Left colon (tissue), 2 donors: Measurements from ENCODE around the gene COX8A. TPM values are rescaled to one million over a fixed set of nuclear protein-coding genes. Genes with fewer than 3 reads are reported as not detected.
"Not testable (repeated sequence)": the region's sequence is repeated elsewhere in the genome, so short reads cannot be mapped to it uniquely, and the experiment has no call there.

Source experiments
- ATAC-seq: fragments of 200-7000 bp; cut with Tn5 transposase; one replicate; pipeline ENCODE4 v1.9.1; 2020; ENCODE audit warnings: mild to moderate bottlenecking, moderate library complexity
- DNase-seq, 2 donors: peaks; one replicate each; pipeline ENCODE4 v3.0.0-alpha.2; 2020
- intact Hi-C, 2 donors: fragments of 100-400 bp; cut with DNase I in 1 of 2; cut with micrococcal nuclease in 1 of 2; formaldehyde crosslinking; loops; one replicate each; pipeline versions ENCODE4 v1.11.2 to v1.14.0; 2022; cut with DNase I, micrococcal nuclease
- total RNA-seq, 2 donors: library from RNA; stranded (reverse); fragmentation: NEBNext Ultra II Directional; extraction: Animal tissue kit (Norgen Biotek cat#: 25700); gene quantifications; one replicate each; pipeline ENCODE4 v1.2.1, GENCODE V29; 2021
- donor health status: DM: no; HTN: no; CAD: no.
- donor health status: DM: yes; HTN: yes; CAD: no.

COX8A gene
- total RNA-seq, 2 donors from 2014 or later = 663 to 843 TPM

- DNase-seq = no peak
- intact Hi-C loops = no loop called here
- peak; percentile 48 for ATAC-seq
Measured at GRCh38 chr11:63961608-63962412, 12.6 kb upstream of the COX8A start.

GRCh38 chr11:63963895-63964294, 10.5 kb upstream of the COX8A start:
- ATAC-seq, DNase-seq, intact Hi-C loops: not testable (repeated sequence)

- intact Hi-C loops = no loop called here
- ATAC-seq (peak; percentile 51), DNase-seq (no peak)
Measured at GRCh38 chr11:63966444-63966843, 8.0 kb upstream of the COX8A start.

GRCh38 chr11:63969461-63969860, 5.0 kb upstream of the COX8A start:
- ATAC-seq (no peak), DNase-seq (no peak)
- intact Hi-C loops = no loop called here

GRCh38 chr11:63970902-63971301, 3.5 kb upstream of the COX8A start:
- intact Hi-C loops = no loop called here
- DNase-seq (no peak), ATAC-seq (no peak)

- ATAC-seq, intact Hi-C loops, DNase-seq: not testable (repeated sequence)
Measured at GRCh38 chr11:63973912-63974258, 535 bp upstream of the COX8A start.

- intact Hi-C loops = no loop called here
- no peak for DNase-seq
Measured at GRCh38 chr11:63978551-63979239, 4.3 kb downstream of the COX8A start.

GRCh38 chr11:63979426-63979825, 5.0 kb downstream of the COX8A start:
- ATAC-seq = no peak
- intact Hi-C loops = no loop called here
- no peak for DNase-seq

More at GRCh38 chr11:63978551-63979239, 4.3 kb downstream of the COX8A start:
- ATAC-seq = no peak

GRCh38 chr11:63985812-63986155, 11.4 kb downstream of the COX8A start:
- intact Hi-C loops = no loop called here
- DNase-seq = peak in 1 of 2 donors; percentile 65
- peak; percentile 38 for ATAC-seq

GRCh38 chr11:63986156-63986931, 11.9 kb downstream of the COX8A start, which contains the start of gene OTUB1:
TSS of gene OTUB1 (plus strand) at chr11:63986438. CDS start at chr11:63986457, 19 bp downstream.
- peak; percentile 94 to 96 for DNase-seq
- intact Hi-C loops = no loop called here
- ATAC-seq = peak; percentile 95

GRCh38 chr11:63986932-63987513, 12.6 kb downstream of the COX8A start:
- DNase-seq = no peak
- intact Hi-C loops = no loop called here
- no peak for ATAC-seq

- DNase-seq (no peak), ATAC-seq (no peak)
- intact Hi-C loops = no loop called here
Measured at GRCh38 chr11:63991558-63991957, 17.1 kb downstream of the COX8A start.

GRCh38 chr11:63993100-63993499, 18.7 kb downstream of the COX8A start:
- intact Hi-C loops = no loop called here
- DNase-seq (no peak), ATAC-seq (no peak)

GRCh38 chr11:63993993-63994392, 19.6 kb downstream of the COX8A start:
- intact Hi-C loops = no loop called here
- ATAC-seq (peak; percentile 41), DNase-seq (no peak)

- DNase-seq = no peak
- intact Hi-C loops = loop anchor here in 1 of 2 donors (5.0 kb wide), 1 partner anchor 156 kb away; no protein-coding TSS in a partner anchor
- no peak for ATAC-seq
Measured at GRCh38 chr11:63996512-63996911, 22.1 kb downstream of the COX8A start.

GRCh38 chr11:63997104-63997700, 22.8 kb downstream of the COX8A start:
- intact Hi-C loops = loop anchor here in 1 of 2 donors (5.0 kb wide), 1 partner anchor 155 kb away; no protein-coding TSS in a partner anchor
- ATAC-seq = no peak

GRCh38 chr11:63997801-63998337, 23.4 kb downstream of the COX8A start:
- DNase-seq (no peak), ATAC-seq (no peak)
- intact Hi-C loops = loop anchor here in 1 of 2 donors (5.0 kb wide), 1 partner anchor 154 kb away; no protein-coding TSS in a partner anchor

More at GRCh38 chr11:63997104-63997700, 22.8 kb downstream of the COX8A start:
- no peak for DNase-seq
